Motor neuron (in vitro differentiated cells): ENCODE measurements around the gene OBSCN. TPM values are rescaled to one million over a fixed set of nuclear protein-coding genes. Genes with fewer than 3 reads are reported as not detected.

ENCODE experiments used
- ATAC-seq, 8 experiments: fragments of 200-7000 bp; cut with Tn5 transposase; replicated peaks in 6 of 8; 2 replicates each; pipeline ENCODE4 v1.8.0; 2021; ENCODE audit warnings: mild to moderate bottlenecking in 8 of 8, moderate library complexity in 8 of 8
- H3K27ac ChIP-seq, 2 donors: fragments of 250-450 bp; sonication (Bioruptor Pico); 2 replicates each; pipeline ENCODE4 v1.9.0; 2021; ENCODE audit warnings: antibody characterized with exemption in 2 of 2, mild to moderate bottlenecking in 2 of 2, moderate library complexity in 1 of 2
- H3K4me1 ChIP-seq, 2 donors: fragments of 250-450 bp; sonication (Bioruptor Pico); replicated peaks in 1 of 2; 2 replicates each; pipeline ENCODE4 v1.6.1; 2021; ENCODE audit warnings: antibody characterized with exemption in 2 of 2, mild to moderate bottlenecking in 2 of 2, moderate library complexity in 1 of 2
- H3K4me3 ChIP-seq, 5 donors: fragments of 250-450 bp; sonication (Bioruptor Pico); 2 replicates each; pipeline ENCODE4 v1.9.0; 2021; ENCODE audit warnings: antibody characterized with exemption in 5 of 5, mild to moderate bottlenecking in 5 of 5, moderate library complexity in 4 of 5
- WGBS, 10 experiments: fragments of 450-650 bp; shearing (Covaris generic); methylation state at CpG; one replicate each; pipeline ENCODE4 v1.0.0; 2022; 5-methylcytosine and 5-hydroxymethylcytosine counted together
- in situ Hi-C, 9 experiments: fragments of 400-800 bp; cut with MboI; loops; one replicate each; pipeline ENCODE4 v1.15.0; 2021; ENCODE audit warnings: low sequenced_read_pairs in 9 of 9, low pct_unique_long_range_greater_than_20kb in 2 of 9; ENCODE audit not compliant: unreplicated experiment in 9 of 9
- total RNA-seq, 8 experiments: library from RNA; unstranded; fragments of 300-600 nt; gene quantifications; 2 replicates each; pipeline versions ENCODE4 v1.2.3 to v1.2.4, GENCODE V29; 2022

The OBSCN gene, protein sequence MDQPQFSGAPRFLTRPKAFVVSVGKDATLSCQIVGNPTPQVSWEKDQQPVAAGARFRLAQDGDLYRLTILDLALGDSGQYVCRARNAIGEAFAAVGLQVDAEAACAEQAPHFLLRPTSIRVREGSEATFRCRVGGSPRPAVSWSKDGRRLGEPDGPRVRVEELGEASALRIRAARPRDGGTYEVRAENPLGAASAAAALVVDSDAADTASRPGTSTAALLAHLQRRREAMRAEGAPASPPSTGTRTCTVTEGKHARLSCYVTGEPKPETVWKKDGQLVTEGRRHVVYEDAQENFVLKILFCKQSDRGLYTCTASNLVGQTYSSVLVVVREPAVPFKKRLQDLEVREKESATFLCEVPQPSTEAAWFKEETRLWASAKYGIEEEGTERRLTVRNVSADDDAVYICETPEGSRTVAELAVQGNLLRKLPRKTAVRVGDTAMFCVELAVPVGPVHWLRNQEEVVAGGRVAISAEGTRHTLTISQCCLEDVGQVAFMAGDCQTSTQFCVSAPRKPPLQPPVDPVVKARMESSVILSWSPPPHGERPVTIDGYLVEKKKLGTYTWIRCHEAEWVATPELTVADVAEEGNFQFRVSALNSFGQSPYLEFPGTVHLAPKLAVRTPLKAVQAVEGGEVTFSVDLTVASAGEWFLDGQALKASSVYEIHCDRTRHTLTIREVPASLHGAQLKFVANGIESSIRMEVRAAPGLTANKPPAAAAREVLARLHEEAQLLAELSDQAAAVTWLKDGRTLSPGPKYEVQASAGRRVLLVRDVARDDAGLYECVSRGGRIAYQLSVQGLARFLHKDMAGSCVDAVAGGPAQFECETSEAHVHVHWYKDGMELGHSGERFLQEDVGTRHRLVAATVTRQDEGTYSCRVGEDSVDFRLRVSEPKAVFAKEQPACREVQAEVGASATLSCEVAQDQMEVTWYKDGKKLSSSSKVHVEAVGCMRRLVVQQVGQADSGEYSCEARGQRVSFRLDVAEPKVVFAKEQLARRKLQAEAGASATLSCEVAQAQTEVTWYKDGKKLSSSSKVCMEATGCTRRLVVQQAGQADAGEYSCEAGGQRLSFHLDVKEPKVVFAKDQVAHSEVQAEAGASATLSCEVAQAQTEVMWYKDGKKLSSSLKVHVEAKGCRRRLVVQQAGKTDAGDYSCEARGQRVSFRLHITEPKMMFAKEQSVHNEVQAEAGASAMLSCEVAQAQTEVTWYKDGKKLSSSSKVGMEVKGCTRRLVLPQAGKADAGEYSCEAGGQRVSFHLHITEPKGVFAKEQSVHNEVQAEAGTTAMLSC (N-terminal part only)
- total RNA-seq, result 10 to 100 TPM in 6 of 8 experiments, 1 to 10 TPM in 2; 2.7 to 38.5 (median 16.2) TPM

DNA sequence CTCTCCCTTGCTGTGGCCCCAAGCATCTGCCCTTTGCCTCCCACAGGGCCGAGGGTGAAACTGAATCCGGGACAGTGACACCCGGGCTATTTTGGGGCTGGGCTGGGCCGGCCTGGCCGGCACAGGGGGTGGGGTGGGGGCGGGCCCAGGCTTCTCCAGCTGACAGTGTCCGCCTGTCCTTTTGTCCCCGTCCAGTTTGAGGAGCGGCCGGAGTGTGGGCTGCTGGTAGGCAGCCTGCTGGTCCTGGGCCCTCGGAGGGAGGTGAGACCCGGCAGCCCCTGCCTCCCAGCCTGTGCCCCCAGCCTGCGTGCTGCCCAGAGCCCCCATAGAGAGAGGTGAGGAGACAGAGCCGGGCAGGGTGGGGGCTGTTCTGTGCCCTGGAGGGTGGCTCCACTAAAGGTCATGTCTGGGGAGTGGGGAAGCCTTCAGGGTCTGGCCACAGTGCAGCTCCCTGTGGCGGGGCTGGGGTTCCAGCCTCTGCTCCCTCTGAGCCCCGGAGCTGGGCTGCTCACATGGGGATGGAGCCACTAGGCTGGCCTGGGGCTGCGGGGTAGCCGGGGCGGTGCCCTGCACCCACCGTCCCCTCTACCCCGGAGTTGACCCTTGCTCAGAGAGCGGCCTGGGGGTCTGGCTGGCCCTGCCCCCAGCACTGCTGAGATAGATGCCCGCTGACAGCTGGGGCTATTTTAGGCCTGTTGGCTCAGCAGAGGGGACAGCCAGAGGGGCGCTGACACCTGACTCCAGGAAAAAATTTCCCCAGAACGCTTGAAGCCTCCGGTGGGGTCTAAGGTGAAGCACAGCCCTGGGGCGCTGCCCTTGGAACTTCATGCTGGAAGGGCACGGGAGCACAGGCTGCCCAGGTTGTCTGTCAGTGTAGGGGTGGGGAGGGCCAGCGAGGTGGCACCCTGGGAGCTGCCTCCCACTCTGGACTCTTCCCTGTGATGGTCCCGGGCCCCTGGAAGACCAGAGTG lies at the start of gene OBSCN:
TSS of gene OBSCN (plus strand) at position 194 of the 971 bp plus-strand sequence. CDS start 3,740 bp downstream, outside the sequence.
- 40 to 87% (median 67%) methylated on average over 1 to 6 of the region's 30 CpGs; no CpG with 5 or more reads in 5 of the 10 experiments for WGBS, 10 experiments
- ATAC-seq, result peak in 3 of 8 experiments; percentile 9 to 45 (median 29)
- no peak within 1 kb of the TSS for H3K4me3 ChIP-seq
- H3K4me1 ChIP-seq, result peaks cover 22 to 32% of the 10 kb centered on the region in 2 donors
- no peak within 1 kb of the TSS for H3K27ac ChIP-seq
- in situ Hi-C loops, result no loop called here

DNA sequence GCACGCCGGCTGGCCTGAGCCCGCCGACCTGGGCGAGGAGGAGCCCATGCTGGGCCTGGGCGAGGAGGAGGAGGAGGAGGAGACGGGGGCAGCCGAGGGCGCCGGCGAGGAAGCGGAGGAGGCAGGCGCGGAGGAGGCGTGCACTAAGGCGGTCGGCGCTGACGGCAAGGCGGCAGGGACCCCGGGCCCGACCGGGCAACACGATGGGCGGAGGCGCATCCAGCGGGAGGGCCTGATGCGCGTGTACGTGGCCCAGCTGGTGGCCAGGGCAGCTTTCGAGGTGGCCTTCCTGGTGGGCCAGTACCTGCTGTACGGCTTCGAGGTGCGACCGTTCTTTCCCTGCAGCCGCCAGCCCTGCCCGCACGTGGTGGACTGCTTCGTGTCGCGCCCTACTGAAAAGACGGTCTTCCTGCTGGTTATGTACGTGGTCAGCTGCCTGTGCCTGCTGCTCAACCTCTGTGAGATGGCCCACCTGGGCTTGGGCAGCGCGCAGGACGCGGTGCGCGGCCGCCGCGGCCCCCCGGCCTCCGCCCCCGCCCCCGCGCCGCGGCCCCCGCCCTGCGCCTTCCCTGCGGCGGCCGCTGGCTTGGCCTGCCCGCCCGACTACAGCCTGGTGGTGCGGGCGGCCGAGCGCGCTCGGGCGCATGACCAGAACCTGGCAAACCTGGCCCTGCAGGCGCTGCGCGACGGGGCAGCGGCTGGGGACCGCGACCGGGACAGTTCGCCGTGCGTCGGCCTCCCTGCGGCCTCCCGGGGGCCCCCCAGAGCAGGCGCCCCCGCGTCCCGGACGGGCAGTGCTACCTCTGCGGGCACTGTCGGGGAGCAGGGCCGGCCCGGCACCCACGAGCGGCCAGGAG lies 49.5 kb upstream of the OBSCN start:
- WGBS, 10 experiments, result 8 to 51% (median 20%) methylated on average over 2 to 18 of the region's 98 CpGs; no CpG with 5 or more reads in 6 of the 10 experiments
- ATAC-seq, result peak in 3 of 8 experiments; percentile 4 to 24 (median 21)
- in situ Hi-C loops, result no loop called here
- Histone ChIP-seq H3K4me3 (no peak overlapping the region), H3K27ac (no peak overlapping the region), H3K4me1 (no peaks in the 10 kb centered on the region)

DNA sequence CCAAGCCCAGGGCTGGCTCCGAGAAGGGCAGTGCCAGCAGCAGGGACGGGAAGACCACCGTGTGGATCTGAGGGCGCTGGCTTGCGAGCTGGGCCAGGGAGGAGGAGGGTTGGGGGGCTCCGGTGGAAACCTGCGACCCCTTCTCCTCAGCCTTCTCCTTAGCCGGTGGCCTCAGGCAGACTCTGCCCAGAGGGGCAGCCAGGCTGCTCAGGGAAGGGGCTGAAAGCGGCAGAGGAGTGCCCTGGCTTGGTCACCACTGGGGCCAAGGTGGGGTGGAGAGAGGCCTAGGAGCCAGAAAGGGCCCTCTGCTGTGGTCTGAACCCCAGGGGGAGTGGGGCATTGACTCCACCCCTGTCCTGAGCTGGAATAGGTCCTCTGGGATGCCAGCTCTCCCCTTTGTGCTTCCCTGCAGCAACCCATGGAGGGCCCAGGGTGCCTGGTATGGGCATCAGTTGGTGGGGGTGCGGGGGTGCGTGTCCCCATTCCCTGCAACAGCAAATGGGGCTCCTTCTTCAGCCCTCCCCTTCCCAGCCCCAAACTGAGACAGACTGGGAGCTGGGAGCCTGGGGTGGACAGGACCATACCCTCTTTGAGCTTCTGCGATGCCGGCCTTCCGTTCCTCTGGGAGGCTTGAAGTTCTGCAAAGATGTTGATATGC lies 48.7 kb upstream of the OBSCN start:
- Histone ChIP-seq H3K27ac (no peak overlapping the region), H3K4me3 (no peak overlapping the region), H3K4me1 (no peaks in the 10 kb centered on the region)
- ATAC-seq, result no peak
- 60 to 90% (median 72%) methylated on average over 1 to 5 of the region's 14 CpGs; no CpG with 5 or more reads in 6 of the 10 experiments for WGBS, 10 experiments
- in situ Hi-C loops, result no loop called here

DNA sequence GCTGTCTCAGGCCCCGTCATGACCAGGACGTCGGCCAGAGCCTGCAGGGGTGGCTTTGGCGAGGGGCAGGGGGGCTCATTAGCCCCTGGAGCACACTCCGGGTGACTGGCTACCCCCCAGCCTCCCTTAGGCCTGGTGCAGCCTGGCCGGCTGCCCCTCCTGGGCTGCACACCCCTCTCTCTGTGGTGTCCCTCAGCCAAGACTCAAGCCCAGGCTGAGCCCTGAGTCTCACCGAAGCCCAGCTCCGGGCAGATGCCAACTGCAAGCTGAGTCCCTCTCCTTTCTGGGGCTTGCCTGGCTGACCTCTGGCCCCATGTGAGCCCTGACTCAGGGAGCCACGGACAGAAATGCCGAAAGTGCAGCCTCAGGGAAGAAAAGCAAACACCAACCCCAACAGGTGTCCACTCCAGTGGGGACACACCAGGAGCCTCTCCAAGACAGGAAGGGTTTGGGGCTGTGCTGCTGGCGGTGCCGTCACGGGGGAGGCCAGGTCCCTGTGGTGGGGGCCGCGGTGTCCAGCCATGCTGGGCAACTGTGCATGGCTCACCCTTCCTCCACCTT lies 47.6 kb upstream of the OBSCN start:
- in situ Hi-C loops, result no loop called here
- WGBS, 10 experiments, result 57 to 76% (median 68%) methylated on average over 5 to 7 of the region's 15 CpGs; no CpG with 5 or more reads in 7 of the 10 experiments
- no peak for ATAC-seq
- H3K27ac ChIP-seq, result no peak overlapping the region
- no peak overlapping the region for H3K4me3 ChIP-seq
- peaks cover 3 to 4% of the 10 kb centered on the region in 2 donors for H3K4me1 ChIP-seq

DNA sequence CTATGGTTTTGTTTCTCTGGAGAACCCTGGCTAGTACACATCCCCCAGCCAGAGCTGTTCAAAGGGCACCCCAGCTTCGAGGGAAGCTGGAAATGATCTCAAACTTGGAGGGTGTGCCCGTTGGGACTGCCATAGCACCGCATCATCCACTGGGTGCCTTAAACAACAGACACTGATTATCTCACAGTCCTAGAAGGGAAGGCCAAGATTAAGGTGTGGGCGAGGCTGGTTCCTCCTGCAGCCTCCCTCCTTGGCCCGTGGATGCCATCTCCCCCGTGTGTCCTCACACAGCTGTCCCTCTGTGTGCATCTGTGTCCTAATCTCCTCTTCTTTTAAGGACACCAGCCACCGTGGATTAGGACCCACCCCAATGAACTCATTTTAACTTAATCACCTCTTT lies 46.5 kb upstream of the OBSCN start:
- WGBS, 10 experiments, result 37 to 77% (median 68%) methylated on average over 1 to 6 of the region's 7 CpGs; no CpG with 5 or more reads in 5 of the 10 experiments

DNA sequence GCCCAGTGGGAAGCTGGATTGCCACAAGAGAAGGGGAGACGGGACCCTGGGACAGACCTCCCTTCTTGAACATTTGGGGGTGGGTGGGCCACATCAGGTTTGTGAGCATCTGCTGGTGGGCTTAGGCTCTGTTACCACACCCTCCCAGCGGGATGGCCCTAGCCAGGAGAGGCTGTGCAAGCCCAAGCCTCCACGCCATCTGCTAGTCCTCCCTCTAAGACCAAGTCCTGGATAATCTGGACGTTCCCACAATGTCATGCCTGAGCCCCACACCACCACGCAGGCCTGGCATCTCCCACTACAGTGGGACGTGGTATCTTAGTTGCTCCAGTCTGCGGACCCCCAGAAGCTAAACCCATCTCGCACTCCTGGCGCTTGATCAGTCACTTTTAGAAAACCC lies 46.0 kb upstream of the OBSCN start:
- ATAC-seq, result no peak
- in situ Hi-C loops, result no loop called here
- Histone ChIP-seq H3K4me1 (peaks cover 6 to 8% of the 10 kb centered on the region in 2 donors), H3K4me3 (no peak overlapping the region), H3K27ac (no peak overlapping the region)
- WGBS, 10 experiments, result 60 to 84% (median 76%) methylated on average over 1 to 8 of the region's 9 CpGs; no CpG with 5 or more reads in 2 of the 10 experiments

More for the DNA sequence above, 46.5 kb upstream of the OBSCN start:
- no peak for ATAC-seq
- H3K27ac ChIP-seq, result no peak overlapping the region
- in situ Hi-C loops, result no loop called here
- H3K4me3 ChIP-seq, result no peak overlapping the region
- peaks cover 3 to 4% of the 10 kb centered on the region in 2 donors for H3K4me1 ChIP-seq

DNA sequence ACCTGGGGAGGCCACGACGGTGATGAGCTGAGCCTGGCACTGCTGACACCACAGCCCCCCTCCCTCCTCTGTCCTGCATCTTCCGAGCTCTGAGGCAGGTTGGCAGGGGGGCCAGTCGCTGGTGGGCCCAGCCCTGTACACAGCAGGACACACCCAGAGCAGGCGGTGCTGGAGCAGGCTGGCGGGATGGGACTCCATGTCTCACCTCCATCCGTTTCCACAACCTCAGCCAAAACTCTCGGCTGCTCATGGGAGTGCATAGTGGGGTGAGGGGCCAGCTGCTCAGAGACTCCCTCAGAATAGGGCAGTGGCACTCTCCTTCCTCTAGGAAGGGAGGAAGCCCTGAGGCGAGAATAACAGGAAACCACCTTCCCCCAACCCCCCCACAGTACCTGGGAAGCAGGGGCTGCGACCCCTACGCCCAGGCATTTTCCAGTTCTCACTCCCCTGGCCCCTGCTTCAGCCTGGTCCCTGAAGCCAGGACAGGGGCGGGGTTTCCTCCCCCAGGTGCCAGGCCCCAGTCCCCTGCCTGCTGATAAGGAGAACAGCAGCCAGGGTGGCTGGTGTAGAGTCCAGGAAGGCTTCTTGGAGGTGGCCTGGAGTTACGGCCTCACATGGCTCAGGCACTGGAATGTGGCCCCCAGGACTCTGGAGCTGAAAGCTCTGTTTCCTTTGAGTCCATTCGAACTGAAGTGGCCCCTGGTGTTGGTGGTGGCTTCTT lies 45.4 kb upstream of the OBSCN start:
- Histone ChIP-seq H3K4me3 (no peak overlapping the region), H3K4me1 (peaks cover 9 to 10% of the 10 kb centered on the region in 2 donors), H3K27ac (no peak overlapping the region)
- WGBS, 10 experiments, result 27 to 70% (median 52%) methylated on average over 2 to 6 of the region's 14 CpGs; no CpG with 5 or more reads in 4 of the 10 experiments
- ATAC-seq, result no peak
- in situ Hi-C loops, result no loop called here

DNA sequence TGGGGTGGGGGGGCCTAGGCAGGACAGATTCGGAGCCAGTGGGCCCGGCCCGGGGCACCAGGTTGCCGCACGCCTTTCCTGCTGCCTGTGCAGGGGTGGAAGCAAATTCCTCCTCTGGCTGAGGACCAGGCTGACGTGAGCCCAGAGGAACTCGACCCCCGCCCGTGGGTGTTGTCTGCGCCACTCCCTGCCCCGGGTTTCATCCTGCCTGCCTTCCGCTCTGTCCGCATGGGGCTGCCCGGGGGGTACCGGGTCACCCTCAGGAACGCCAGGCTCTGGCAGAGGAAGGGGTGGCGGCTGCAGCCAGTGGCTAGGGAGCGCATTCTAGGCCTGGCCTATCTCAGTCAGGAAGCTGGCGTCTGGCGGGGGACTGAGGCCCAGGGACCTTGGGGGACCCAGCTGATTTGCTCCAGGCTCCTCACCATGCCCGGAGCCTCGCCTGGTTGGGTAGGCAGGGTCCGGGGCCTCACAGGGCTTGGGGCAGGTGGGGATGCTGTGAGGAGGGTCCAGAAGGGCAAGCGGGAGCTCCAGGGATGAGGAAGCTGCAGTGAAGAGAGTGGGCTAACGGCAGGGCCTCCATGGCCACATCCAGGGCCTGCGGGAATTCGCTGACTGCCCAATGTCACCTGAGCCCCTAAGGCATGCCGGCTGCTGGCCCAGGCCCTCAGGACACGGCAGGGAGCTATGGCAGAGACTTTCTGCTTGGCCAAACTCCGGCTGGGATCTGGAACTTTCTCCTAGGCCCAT lies 44.7 kb upstream of the OBSCN start:
- no peak overlapping the region for H3K4me3 ChIP-seq
- WGBS, 10 experiments, result 44 to 100% (median 84%) methylated on average over 1 to 13 of the region's 30 CpGs; no CpG with 5 or more reads in 4 of the 10 experiments
- peaks cover 9 to 10% of the 10 kb centered on the region in 2 donors for H3K4me1 ChIP-seq
- peak in 3 of 8 experiments; percentile 0 to 6 (median 2) for ATAC-seq
- no peak overlapping the region for H3K27ac ChIP-seq
- in situ Hi-C loops, result no loop called here

DNA sequence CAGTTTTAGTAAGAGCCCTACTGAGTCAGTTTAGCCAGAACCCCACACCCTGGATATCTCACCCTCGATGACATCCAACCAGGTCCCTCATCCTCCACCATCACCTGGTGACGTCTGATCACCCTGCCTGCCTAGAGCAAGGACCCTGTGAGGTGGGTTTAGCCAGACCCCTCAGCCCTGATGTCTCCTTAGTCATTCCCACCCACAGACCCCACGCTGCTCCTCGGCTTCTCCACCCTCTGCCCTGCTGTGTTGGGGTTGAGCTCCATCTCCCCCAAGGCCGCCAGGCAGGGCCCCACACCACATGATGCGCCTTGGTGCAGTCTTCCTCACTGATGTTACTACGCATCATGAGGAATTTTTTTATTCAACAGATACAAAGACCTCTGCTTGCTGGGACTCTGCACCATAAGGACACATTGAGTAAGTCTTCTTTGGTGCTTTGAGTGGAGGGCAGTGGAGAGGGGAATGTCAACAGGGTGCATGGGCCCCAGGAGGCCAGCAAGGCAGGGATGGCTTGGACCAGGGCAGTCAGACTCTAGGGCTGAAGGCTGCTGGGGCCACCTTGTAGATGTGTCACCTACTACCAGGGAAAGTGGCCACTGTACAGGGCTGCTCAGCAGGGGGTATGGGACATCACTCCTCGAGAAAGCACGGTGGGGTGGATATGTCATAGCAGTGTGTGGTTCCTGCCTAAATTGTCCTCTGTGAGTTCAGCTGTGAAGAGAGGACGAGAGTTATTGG lies 43.9 kb upstream of the OBSCN start:
- in situ Hi-C loops, result no loop called here
- H3K27ac ChIP-seq, result no peak overlapping the region
- H3K4me1 ChIP-seq, result peaks cover 9 to 10% of the 10 kb centered on the region in 2 donors
- no peak overlapping the region for H3K4me3 ChIP-seq
- no peak for ATAC-seq
- WGBS, 10 experiments, result 95 to 100% (median 96%) methylated on average over 1 to 5 of the region's 10 CpGs; no CpG with 5 or more reads in 5 of the 10 experiments
